PC-3 (cell line): ENCODE results near the gene TST. TPM values are rescaled to one million over a fixed set of nuclear protein-coding genes. Genes with fewer than 3 reads are reported as not detected.

ENCODE experiments used
- ATAC-seq: fragments of 200-7000 bp; cut with Tn5 transposase; 2 replicates; pipeline ENCODE4 v1.9.1; 2020; ENCODE audit warnings: mild to moderate bottlenecking, moderate library complexity
- BruUV-seq: library from RNA; stranded (reverse); fragments of 400-500 nt; replicated peaks from 2 replicates; lab custom pipeline; 2021; lab: Mats Ljungman, UMichigan
- CTCF ChIA-PET: fragments of 300-600 bp; sonication (Branson Sonifier 250); formaldehyde crosslinking; loops from one replicate; lab custom pipeline; 2022; ENCODE audit warnings: antibody characterized with exemption; lab: Charles Lee
- POLR2A ChIA-PET: fragments of 300-600 bp; sonication (Branson Sonifier 250); formaldehyde crosslinking; loops from one replicate; lab custom pipeline; 2022; ENCODE audit warnings: antibody characterized with exemption; ENCODE audit not compliant: unreplicated experiment; lab: Charles Lee
- DNase-seq: peaks from one replicate; pipeline ENCODE4 v3.0.0-alpha.2; 2015
- H2AFZ ChIP-seq: fragments of 300-600 bp; sonication (generic); 2 replicates; pipeline ENCODE4 v1.6.0; 2016; ENCODE audit warnings: antibody characterized with exemption, low read length
- H3F3A ChIP-seq: fragments of 300-600 bp; sonication (generic); one replicate; pipeline ENCODE4 v1.6.0; 2017; ENCODE audit warnings: antibody characterized with exemption, low read length, control low read depth, mild to moderate bottlenecking; ENCODE audit not compliant: unreplicated experiment
- H3K27ac ChIP-seq: fragments of 300-600 bp; sonication (generic); 2 replicates; pipeline ENCODE4 v1.5.1; 2016; ENCODE audit warnings: mild to moderate bottlenecking, low read length
- H3K27me3 ChIP-seq: fragments of 300-600 bp; sonication (generic); 2 replicates; pipeline ENCODE4 v1.6.1; 2016; ENCODE audit warnings: low read length, mixed read lengths
- H3K36me3 ChIP-seq: fragments of 300-600 bp; sonication (generic); 2 replicates; pipeline ENCODE4 v1.6.1; 2016; ENCODE audit warnings: low read depth, mixed run types, low read length, mixed read lengths
- H3K4me1 ChIP-seq: fragments of 300-600 bp; sonication (generic); 2 replicates; pipeline ENCODE4 v1.5.1; 2016; ENCODE audit warnings: low read length; ENCODE audit not compliant: insufficient read depth
- H3K4me2 ChIP-seq: fragments of 300-600 bp; sonication (generic); 2 replicates; pipeline ENCODE4 v1.6.0; 2016; ENCODE audit warnings: low read length
- H3K4me3 ChIP-seq: fragments of 300-600 bp; sonication (generic); 2 replicates; pipeline ENCODE4 v1.5.1; 2016; ENCODE audit warnings: mild to moderate bottlenecking, low read length, mixed read lengths
- H3K79me2 ChIP-seq: fragments of 300-600 bp; sonication (generic); 2 replicates; pipeline ENCODE4 v1.6.1; 2017; ENCODE audit warnings: low read length, mixed read lengths
- H3K9ac ChIP-seq: fragments of 300-600 bp; sonication (generic); 2 replicates; pipeline ENCODE4 v1.6.0; 2016; ENCODE audit warnings: mild to moderate bottlenecking, low read length
- H3K9me2 ChIP-seq: fragments of 300-600 bp; sonication (generic); replicated peaks from 2 replicates; pipeline ENCODE4 v1.6.1; 2016; ENCODE audit warnings: mixed run types, low read length, mixed read lengths
- H3K9me3 ChIP-seq: fragments of 300-600 bp; sonication (generic); 2 replicates; pipeline ENCODE4 v1.6.1; 2016; ENCODE audit warnings: low read length, mixed read lengths
- H4K20me1 ChIP-seq: fragments of 300-600 bp; sonication (generic); 2 replicates; pipeline ENCODE4 v1.6.1; 2016; ENCODE audit warnings: low read length, mixed read lengths
- CTCF ChIP-seq: fragments of 300-600 bp; sonication (generic); conservative IDR thresholded peaks from 2 replicates; pipeline ENCODE4 v1.5.1; 2017; ENCODE audit warnings: antibody characterized with exemption, low read depth, mild to moderate bottlenecking, low read length
- EZH2 ChIP-seq: fragments of 300-600 bp; sonication (generic); IDR thresholded peaks from one replicate; pipeline ENCODE4 v1.6.1; 2017; ENCODE audit warnings: antibody characterized with exemption, mild to moderate bottlenecking, low read length; ENCODE audit not compliant: unreplicated experiment
- EZH2phosphoT487 ChIP-seq: fragments of 300-600 bp; sonication (generic); IDR thresholded peaks from 2 replicates; pipeline ENCODE4 v1.6.1; 2018; ENCODE audit warnings: mild to moderate bottlenecking, antibody characterized with exemption, low read length, borderline replicate concordance
- intact Hi-C: fragments of 100-400 bp; cut with micrococcal nuclease; formaldehyde crosslinking; loops from 2 replicates; pipeline ENCODE4 v1.9.0; 2023
- total RNA-seq: library from RNA; depleted of rRNA; stranded (reverse); fragments of >200 nt; gene quantifications from 2 replicates; pipeline ENCODE4 v1.2.3, GENCODE V29; 2014

The TST gene
- total RNA-seq, 1 experiment from 2014 or later = 35.9 TPM

- POLR2A ChIA-PET = no interaction called here
- H4K20me1 ChIP-seq = no peaks in the 10 kb centered on the region
- no peaks in the 10 kb centered on the region for H3K27me3 ChIP-seq
- TF ChIP-seq EZH2 = no peak
- TF ChIP-seq CTCF = no peak
- no peak overlapping the region for H3K9ac ChIP-seq
- H3F3A ChIP-seq = no peaks in the 10 kb centered on the region
- no peaks in the 10 kb centered on the region for H3K9me2 ChIP-seq
- DNase-seq (no peak), ATAC-seq (no peak)
- H3K27ac ChIP-seq = no peak overlapping the region
- no peaks in the 10 kb centered on the region for H3K79me2 ChIP-seq
- no peaks in the 10 kb centered on the region for H3K9me3 ChIP-seq
- no TSS peak for BruUV-seq
- CTCF ChIA-PET = no interaction called here
- H3K4me2 ChIP-seq = no peak overlapping the region
- no peak overlapping the region for H2AFZ ChIP-seq
- H3K4me3 ChIP-seq = no peak overlapping the region
- no peaks in the 10 kb centered on the region for H3K36me3 ChIP-seq
- intact Hi-C loops = no loop called here
- H3K4me1 ChIP-seq = peaks cover 10% of the 10 kb centered on the region
Observed at GRCh38 chr22:37027556-37027955, 8.3 kb upstream of the TST start.

GRCh38 chr22:37026325-37026724 is 7.1 kb upstream of the TST start:
- Histone ChIP-seq H4K20me1 (no peaks in the 10 kb centered on the region), H3K4me1 (no peaks in the 10 kb centered on the region), H3K27me3 (no peaks in the 10 kb centered on the region), H3K36me3 (no peaks in the 10 kb centered on the region), H3K4me2 (no peak overlapping the region), H3F3A (no peaks in the 10 kb centered on the region), H3K9me2 (no peaks in the 10 kb centered on the region), H3K9me3 (no peaks in the 10 kb centered on the region), H2AFZ (no peak overlapping the region), H3K79me2 (no peaks in the 10 kb centered on the region), H3K27ac (no peak overlapping the region), H3K4me3 (no peak overlapping the region), H3K9ac (no peak overlapping the region)
- no TSS peak for BruUV-seq
- POLR2A ChIA-PET = no interaction called here
- intact Hi-C loops = no loop called here
- ATAC-seq (no peak), DNase-seq (no peak)
- CTCF ChIA-PET = no interaction called here
- TF ChIP-seq CTCF = no peak
- no peak for TF ChIP-seq EZH2phosphoT487
- no peak for TF ChIP-seq EZH2

- Histone ChIP-seq H3K9ac (no peak overlapping the region), H3K27ac (no peak overlapping the region), H3K79me2 (peaks cover 5% of the 10 kb centered on the region), H2AFZ (no peak overlapping the region), H3K9me3 (no peaks in the 10 kb centered on the region), H4K20me1 (no peaks in the 10 kb centered on the region), H3K27me3 (no peaks in the 10 kb centered on the region), H3K4me3 (no peak overlapping the region), H3F3A (no peaks in the 10 kb centered on the region), H3K36me3 (no peaks in the 10 kb centered on the region), H3K4me2 (no peak overlapping the region), H3K9me2 (no peaks in the 10 kb centered on the region), H3K4me1 (no peaks in the 10 kb centered on the region)
- TF ChIP-seq CTCF (no peak), EZH2 (no peak), EZH2phosphoT487 (no peak)
- CTCF ChIA-PET = no interaction called here
- intact Hi-C loops = no loop called here
- DNase-seq (no peak), ATAC-seq (no peak)
- POLR2A ChIA-PET = no interaction called here
- BruUV-seq = no TSS peak
Observed at GRCh38 chr22:37025500-37026070, 6.3 kb upstream of the TST start.
